Activated CD4-positive, alpha-beta T cell treated with anti-CD3 and anti-CD28 coated beads, Interleukin-2, Interleukin-6, amounts not matched to agents 100 ng/mL and 50 ng/mL, durations not matched to agents 16 hours and 8 hours (primary cell): ENCODE measurements around the gene GTF2H2C.
"Not testable (repeated sequence)": the region's sequence is repeated elsewhere in the genome, so short reads cannot be mapped to it uniquely, and the experiment has no call there.

Experiments used
- DNase-seq: peaks from one replicate; pipeline ENCODE4 v3.0.0-alpha.2; 2020

Gene GTF2H2C

DNA sequence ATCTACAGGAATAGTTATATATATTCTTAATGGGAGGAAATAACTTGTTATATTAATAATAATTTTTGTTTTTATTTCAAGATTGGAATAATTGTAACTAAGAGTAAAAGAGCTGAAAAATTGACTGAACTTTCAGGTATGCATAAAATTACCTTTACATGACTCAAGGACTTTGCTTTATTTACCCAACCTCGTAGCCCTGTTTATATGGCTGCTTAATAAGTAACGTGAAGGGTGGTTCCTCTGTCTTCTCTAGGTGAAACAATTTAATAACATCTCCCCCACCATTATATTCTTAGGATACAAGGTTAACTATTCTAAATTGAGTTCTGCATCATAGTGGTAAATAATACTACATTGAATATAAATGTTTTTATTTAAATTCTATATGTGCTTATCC lies 8.1 kb downstream of the GTF2H2C start:
- DNase-seq = not testable (repeated sequence)

DNA sequence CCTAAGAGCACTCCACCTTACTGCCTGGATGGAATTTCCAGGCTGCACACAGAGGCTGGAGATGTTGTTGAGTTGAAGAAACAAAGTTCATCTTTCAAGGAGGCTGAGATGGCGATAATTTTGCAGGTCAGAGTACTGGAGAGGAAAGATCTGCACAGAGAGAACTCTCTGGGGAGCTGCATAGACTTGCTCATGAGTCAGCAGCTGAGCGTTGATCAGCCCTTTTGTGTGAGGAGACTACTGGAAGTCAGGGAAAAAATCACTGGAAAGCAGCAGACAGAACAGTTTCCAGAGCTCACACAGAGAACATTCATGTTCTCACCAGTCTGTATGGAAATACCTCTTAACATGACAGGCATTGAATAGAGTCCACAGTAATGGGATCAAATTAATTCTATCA lies 23.4 kb downstream of the GTF2H2C start:
- not testable (repeated sequence) for DNase-seq

DNA sequence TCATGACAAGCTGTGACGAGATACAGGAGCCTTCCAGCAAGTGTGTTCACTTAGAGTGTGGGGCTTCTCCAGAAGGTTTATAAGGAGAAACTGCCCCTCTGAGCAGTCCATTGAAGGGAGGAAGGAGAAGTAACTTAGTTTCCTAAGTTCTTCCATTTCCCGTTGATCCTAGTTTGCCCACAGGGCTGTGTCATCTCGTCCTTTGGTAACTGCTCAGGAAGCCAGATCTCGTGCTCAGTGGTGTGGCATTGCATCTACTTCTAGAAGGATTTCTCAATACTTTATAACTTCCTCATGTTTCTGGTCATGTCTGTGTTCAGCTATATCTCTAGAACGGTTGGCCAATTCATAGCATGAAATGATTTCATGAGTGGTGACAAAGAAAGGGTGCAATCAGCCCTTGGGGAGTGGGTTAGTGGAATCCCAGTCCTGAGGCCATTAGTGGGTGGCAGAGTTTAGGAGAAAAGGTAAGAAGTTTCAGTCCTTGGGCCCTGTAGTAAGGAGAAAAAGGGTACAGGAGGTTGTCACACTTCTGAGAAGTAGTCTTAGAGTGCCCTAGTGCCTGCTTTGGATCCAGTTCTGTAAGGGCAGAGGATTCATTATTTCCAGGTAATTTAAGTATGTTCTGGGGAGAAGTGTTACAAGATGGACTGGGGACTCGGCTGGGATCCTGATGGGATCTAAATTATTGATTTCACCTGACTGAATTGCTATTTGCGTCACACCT lies 36.3 kb downstream of the GTF2H2C start:
- not testable (repeated sequence) for DNase-seq

DNA sequence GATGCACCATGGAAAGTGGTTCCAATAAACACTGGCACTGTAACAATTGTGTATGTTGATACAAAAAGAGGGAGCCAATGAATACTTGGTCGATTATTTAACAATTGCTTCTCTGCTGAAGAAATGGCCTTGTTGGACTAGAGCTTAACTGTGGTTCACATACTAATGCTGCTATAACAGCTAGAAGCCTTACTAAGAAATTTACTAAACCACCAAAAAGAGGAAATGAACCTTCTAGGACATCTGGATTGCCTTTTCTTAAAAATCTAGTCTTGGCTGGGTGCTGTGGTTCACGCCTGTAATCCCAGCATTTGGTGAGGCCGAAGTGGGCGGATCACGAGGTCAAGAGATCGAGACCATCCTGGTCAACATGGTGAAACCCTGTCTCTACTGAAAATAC lies 42.0 kb downstream of the GTF2H2C start:
- not testable (repeated sequence) for DNase-seq

DNA sequence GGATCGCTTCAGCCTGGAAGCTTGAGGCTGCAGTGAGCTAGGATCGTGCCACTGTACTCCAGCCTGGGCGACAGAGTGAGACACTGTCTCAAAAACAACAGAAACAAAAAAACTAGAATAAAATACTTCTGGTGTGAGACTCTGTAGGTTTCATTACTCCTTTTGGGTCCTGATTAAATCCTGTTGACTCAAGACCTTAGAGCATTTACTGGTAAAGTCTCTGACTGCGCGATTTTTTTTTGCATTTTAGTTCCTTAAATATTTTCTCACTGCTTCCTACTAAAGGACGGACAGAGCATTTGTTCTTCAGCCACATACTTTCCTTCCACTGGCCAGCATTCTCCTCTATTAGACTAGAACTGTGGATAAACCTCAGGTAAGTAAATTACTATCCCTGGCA lies 46.8 kb downstream of the GTF2H2C start:
- not testable (repeated sequence) for DNase-seq

DNA sequence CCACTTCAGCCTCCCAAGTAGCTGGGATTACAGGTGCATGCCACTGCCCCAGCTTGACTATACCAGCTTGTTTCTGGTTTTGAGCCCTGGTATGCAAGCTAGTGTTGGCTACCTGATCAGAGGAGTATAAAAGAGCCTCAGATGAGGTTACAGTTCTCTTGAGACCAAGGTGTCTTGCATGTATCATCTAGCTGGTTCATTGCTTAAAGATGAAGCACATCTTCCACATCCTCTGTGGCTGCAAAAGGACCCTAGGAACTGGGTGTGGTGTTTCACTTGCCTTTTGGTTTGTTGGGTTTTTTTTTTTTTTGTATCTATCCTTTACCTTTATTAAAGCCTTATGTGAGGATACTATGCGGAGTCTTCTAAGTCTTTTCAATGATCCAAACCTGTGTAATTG lies 47.8 kb downstream of the GTF2H2C start:
- not testable (repeated sequence) for DNase-seq

DNA sequence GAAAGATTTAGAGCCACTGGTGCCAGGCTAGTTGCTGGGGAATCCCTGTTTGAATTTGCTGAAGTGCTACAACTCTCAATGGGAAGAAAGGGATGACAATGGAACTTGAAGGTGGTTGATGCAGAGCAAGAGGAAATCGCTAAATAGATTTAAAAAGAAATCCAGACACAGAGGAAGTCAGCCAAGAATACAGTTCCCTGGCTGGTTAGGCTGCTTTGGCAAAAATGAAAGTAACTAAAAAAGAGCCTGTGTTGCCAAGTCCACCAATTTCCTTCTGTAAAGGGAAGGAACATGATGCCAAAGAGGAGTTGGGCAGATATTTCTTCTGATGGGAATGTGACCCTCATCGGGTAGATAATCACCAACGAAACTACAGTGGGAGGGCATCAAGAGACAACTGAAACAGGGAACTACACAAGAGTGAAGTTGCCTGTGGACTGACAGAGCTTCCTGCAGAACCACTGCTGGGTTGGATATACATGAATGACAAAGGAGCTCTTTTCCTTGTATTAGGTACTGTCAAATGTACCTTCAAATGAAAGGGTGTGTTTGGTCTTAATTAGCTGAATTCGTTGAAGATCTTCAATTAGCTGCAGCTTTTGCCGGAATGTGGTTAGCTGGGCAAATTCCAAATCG lies 49.0 kb downstream of the GTF2H2C start:
- not testable (repeated sequence) for DNase-seq

DNA sequence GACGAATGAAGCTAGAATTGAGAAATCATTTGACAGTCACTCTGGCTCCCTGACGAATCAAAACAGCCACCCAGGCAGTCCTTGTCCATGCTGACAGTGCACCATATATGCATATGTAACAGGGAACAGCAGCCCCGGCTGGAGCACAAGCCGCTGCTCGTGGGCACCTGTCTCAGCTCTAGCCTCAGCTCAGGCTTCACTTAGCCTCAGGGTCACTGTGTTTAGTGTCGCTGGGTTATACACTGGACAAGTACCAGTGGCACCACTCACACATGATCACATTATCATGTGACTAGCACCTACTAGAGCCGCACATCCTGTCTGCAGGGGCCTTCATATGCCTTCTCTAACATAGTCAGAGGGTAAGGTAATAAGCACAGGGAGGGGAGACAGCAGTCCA lies 54.9 kb downstream of the GTF2H2C start:
- DNase-seq = not testable (repeated sequence)

DNA sequence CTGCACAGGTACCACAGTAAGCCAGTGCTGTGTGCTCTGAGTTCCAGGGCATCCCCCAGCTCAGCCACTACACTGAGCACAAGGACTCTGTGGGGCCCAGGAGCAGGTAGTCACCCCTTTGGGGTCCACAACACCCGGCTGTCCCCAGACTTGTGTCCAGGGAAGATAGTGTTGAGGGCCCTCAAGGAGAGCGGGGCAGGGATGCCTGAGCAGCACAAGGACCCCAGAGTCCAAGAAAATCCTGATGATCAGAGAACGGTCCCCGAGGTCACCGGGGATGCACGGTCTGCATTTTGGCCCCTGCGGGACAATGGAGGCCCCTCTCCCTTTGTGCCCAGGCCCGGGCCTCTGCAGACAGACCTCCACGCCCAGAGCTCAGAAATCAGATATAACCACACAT lies 71.9 kb downstream of the GTF2H2C start:
- DNase-seq = not testable (repeated sequence)
